ENCODE results near the gene KRT15. TPM values are rescaled to one million over a fixed set of nuclear protein-coding genes. Genes with fewer than 3 reads are reported as not detected.
"Not testable (repeated sequence)": the region's sequence is repeated elsewhere in the genome, so short reads cannot be mapped to it uniquely, and the experiment has no call there.

KRT15 gene
- total RNA-seq, 1 donor from 2014 or later, result not detected

DNA sequence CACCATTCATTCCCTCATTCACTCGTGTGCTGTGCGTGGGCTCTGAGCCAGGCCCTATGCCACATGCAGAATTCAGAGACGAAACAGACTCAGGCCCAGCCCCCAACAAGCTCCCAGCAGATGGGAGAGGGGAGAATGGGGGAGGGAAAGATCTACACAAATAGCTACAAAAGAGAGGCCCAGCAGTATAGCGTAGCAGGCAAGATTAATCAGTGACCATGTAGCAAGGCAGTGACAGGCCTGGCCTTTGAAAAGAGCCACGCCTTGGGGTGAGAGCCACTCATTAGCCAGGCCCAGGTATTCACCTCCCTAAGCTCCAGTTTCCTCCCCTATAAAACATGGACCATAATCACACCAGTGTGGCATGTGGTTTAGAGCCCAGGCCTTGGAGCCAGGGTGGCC, 25.8 kb upstream of the KRT15 start:
- H3K9me3 ChIP-seq (replicated peaks), result peaks cover 6% of the 10 kb centered on the region
- H3K36me3 ChIP-seq, result no peaks in the 10 kb centered on the region
- H3K27ac ChIP-seq (replicated peaks), result no peak overlapping the region
- no peak overlapping the region for H3K4me3 ChIP-seq
- H3K27me3 ChIP-seq (ENCODE audit: low read depth), result peaks cover 80% of the 10 kb centered on the region
- peaks cover 17% of the 10 kb centered on the region for H3K4me1 ChIP-seq
- TF ChIP-seq, protein P1, sequence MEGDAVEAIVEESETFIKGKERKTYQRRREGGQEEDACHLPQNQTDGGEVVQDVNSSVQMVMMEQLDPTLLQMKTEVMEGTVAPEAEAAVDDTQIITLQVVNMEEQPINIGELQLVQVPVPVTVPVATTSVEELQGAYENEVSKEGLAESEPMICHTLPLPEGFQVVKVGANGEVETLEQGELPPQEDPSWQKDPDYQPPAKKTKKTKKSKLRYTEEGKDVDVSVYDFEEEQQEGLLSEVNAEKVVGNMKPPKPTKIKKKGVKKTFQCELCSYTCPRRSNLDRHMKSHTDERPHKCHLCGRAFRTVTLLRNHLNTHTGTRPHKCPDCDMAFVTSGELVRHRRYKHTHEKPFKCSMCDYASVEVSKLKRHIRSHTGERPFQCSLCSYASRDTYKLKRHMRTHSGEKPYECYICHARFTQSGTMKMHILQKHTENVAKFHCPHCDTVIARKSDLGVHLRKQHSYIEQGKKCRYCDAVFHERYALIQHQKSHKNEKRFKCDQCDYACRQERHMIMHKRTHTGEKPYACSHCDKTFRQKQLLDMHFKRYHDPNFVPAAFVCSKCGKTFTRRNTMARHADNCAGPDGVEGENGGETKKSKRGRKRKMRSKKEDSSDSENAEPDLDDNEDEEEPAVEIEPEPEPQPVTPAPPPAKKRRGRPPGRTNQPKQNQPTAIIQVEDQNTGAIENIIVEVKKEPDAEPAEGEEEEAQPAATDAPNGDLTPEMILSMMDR (IDR thresholded peaks at IDR 0.05; ENCODE audit: borderline replicate concordance), result no peak
- intact Hi-C loops (cut with micrococcal nuclease), result no loop called here
- DNase-seq, result no peak

DNA sequence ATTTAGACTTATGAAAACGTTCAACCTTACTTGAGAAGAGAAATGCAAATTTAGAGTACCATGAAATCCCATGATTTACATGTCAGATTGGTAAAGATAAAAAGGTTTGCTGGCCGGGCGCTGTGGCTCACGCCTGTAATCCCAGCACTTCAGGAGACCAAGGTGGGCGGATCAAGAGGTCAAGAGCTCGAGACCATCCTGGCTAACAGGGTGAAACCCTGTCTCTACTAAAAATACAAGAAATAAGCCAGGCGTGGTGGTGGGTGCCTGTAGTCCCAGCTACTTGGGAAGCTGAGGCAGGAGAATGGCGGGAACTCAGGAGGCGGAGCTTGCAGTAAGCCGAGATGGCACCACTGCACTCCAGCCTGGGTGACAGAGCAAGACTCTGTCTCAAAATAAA, 24.1 kb upstream of the KRT15 start:
- DNase-seq, result not testable (repeated sequence)

DNA sequence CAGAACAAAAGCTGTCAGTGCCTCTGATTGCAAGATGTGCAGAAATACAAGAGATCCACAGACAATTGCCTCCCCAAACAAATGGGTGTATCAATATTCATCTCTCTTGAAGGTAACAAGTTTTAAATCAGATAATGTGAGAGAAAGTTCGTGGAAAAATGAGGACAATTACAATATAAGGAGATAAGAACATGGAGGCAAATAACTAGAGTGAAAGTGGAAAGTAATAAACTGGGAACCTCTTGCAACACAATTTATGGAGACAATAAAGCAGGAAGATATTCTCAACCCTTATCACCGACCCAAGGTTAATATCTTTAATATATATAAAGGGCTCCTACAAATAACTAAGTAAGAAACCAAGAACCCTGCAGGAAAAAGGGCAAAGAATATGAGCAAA, 23.7 kb upstream of the KRT15 start:
- Histone ChIP-seq H3K4me3 (no peak overlapping the region), H3K27ac (replicated peaks) (no peak overlapping the region), H3K27me3 (ENCODE audit: low read depth) (peaks cover 86% of the 10 kb centered on the region), H3K9me3 (replicated peaks) (peaks cover 6% of the 10 kb centered on the region), H3K4me1 (no peaks in the 10 kb centered on the region), H3K36me3 (no peaks in the 10 kb centered on the region)
- DNase-seq, result no peak
- intact Hi-C loops (cut with micrococcal nuclease), result no loop called here
- TF ChIP-seq, protein P1 (IDR thresholded peaks at IDR 0.05; ENCODE audit: borderline replicate concordance), result no peak

More for the DNA sequence above, 24.1 kb upstream of the KRT15 start:
- H3K4me1 ChIP-seq; intact Hi-C loops (cut with micrococcal nuclease); H3K9me3 ChIP-seq (replicated peaks); H3K4me3 ChIP-seq; H3K36me3 ChIP-seq; H3K27ac ChIP-seq (replicated peaks): not testable (repeated sequence)
- peaks cover 86% of the 10 kb centered on the region for H3K27me3 ChIP-seq (ENCODE audit: low read depth)

DNA sequence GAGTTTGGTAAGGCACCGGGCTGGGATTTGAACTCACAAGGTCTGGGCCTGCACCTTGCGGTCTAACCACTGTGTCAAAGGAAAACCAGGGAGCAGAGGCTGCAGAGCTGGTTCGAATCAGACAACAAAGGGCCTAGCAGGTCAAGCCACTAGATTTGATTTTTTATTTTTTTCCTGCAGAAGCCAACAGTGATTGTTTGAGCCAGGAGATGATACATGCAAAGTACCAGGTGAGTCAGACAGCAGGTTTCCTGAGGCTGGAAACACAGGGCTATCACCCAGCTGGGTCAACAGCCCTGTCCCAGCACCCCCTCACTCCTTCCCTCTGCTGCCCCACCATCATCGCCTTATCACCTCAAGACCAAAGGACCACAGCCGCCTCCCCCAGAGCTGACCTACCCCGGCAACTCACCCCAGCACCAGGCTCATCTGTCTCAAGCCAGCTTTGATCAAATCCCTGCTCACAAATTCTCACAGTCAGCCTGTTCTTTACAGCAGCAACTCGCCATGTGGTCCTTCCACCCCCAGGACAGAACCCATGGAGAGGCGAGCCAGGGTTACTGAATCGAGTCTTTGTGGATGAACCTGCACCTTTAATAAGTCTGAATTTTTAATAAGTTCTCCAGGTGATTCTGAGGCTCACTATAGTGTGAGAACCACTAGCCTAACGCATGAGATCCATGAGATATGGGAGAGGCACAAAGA, 22.4 kb upstream of the KRT15 start:
- H3K4me1 ChIP-seq, result no peaks in the 10 kb centered on the region
- TF ChIP-seq, protein P1 (IDR thresholded peaks at IDR 0.05; ENCODE audit: borderline replicate concordance), result no peak
- DNase-seq, result no peak
- no peaks in the 10 kb centered on the region for H3K9me3 ChIP-seq (replicated peaks)
- H3K27me3 ChIP-seq (ENCODE audit: low read depth), result peaks cover 86% of the 10 kb centered on the region
- no peak overlapping the region for H3K27ac ChIP-seq (replicated peaks)
- H3K36me3 ChIP-seq, result no peaks in the 10 kb centered on the region
- no peak overlapping the region for H3K4me3 ChIP-seq
- intact Hi-C loops (cut with micrococcal nuclease), result no loop called here

DNA sequence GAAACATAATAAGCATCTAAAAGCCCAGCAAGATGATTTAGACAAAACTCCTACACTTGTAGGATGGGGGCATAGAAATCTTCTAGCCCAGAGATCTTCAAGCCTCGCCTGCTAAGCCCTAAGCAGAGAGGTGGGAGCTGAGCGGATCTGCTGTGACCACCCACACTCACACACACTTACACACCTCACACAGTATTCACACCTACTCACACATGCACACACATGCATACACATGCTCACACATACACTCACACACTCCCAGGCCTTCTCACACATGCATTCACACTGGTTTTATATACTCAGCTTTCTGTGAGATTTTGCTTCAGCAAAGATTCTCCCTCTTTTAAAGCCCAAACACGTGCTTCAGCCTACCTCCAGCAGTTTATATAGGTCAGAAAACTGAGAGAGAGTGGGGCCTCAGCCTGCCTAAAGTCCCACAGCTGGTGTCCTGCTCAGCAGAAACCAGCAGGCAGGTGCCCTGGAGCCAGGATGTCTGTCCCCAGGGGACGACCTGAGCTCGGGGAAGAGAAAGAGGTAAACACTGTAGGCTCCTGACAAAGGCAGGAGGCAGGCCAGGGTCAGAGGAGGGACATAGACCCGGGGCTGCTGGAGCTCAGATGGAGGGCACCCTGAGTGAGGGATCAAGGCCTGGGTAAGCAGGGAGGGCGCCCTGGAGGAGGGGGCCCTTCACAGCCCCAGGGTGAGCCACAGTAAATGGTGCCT, 21.4 kb upstream of the KRT15 start:
- peaks cover 88% of the 10 kb centered on the region for H3K27me3 ChIP-seq (ENCODE audit: low read depth)
- intact Hi-C loops (cut with micrococcal nuclease), result no loop called here
- TF ChIP-seq, protein P1 (IDR thresholded peaks at IDR 0.05; ENCODE audit: borderline replicate concordance), result no peak
- no peak overlapping the region for H3K27ac ChIP-seq (replicated peaks)
- no peaks in the 10 kb centered on the region for H3K9me3 ChIP-seq (replicated peaks)
- no peak for DNase-seq
- H3K36me3 ChIP-seq, result no peaks in the 10 kb centered on the region
- no peak overlapping the region for H3K4me3 ChIP-seq
- no peaks in the 10 kb centered on the region for H3K4me1 ChIP-seq

DNA sequence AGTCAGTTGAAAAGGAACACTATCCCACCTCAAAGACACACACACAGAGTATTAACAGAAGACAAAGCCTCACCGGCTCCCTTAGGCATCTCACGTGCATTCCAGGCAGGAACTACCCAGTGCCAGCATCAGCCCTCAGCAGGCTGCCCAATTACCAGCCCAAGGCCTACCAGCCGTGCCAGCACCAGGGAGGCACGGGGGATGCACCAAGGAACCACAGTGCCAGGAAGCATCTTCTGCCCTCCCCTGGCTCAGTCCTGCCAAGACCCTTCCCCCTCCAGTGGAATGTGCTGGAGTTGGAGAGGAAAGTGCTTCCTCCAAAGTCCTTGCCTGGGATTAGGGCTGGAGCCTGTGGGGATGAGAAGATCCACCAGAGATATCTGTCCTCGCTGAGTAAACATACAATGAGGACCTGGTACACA, 20.4 kb upstream of the KRT15 start:
- H3K27ac ChIP-seq (replicated peaks), result no peak overlapping the region
- intact Hi-C loops (cut with micrococcal nuclease), result no loop called here
- H3K4me1 ChIP-seq, result no peaks in the 10 kb centered on the region
- TF ChIP-seq, protein P1 (IDR thresholded peaks at IDR 0.05; ENCODE audit: borderline replicate concordance), result no peak
- H3K36me3 ChIP-seq, result no peaks in the 10 kb centered on the region
- H3K27me3 ChIP-seq (ENCODE audit: low read depth), result peaks cover 88% of the 10 kb centered on the region
- no peak overlapping the region for H3K4me3 ChIP-seq
- DNase-seq, result no peak
- no peaks in the 10 kb centered on the region for H3K9me3 ChIP-seq (replicated peaks)

All from left ventricle myocardium inferior (tissue), 1 donor.